CD4-positive, alpha-beta T cell treated with Interleukin-1 beta for 1 hour (primary cell): ENCODE results near the gene USP32.
A peak's percentile ranks its signal among the peaks of the same experiment; 100 is the strongest.
"Not testable (repeated sequence)": the region's sequence is repeated elsewhere in the genome, so short reads cannot be mapped to it uniquely, and the experiment has no call there.

Experiments
- DNase-seq, 2 donors: peaks; one replicate each; pipeline ENCODE4 v3.0.0-alpha.2; 2020 to 2022

The USP32 gene

GRCh38 chr17:60328679-60329078, 63.3 kb downstream of the USP32 start:
- no peak for DNase-seq

- DNase-seq, result no peak
Observed at GRCh38 chr17:60327901-60328273, 64.0 kb downstream of the USP32 start.

GRCh38 chr17:60327134-60327900, 64.6 kb downstream of the USP32 start:
- no peak for DNase-seq

GRCh38 chr17:60326702-60327101, 65.2 kb downstream of the USP32 start:
- DNase-seq, result no peak

- no peak for DNase-seq
Observed at GRCh38 chr17:60325730-60326524, 66.0 kb downstream of the USP32 start.

GRCh38 chr17:60323754-60324153, 68.2 kb downstream of the USP32 start:
- no peak for DNase-seq

- DNase-seq, result no peak
Observed at GRCh38 chr17:60322056-60322387, 69.9 kb downstream of the USP32 start.

- DNase-seq, result no peak
Observed at GRCh38 chr17:60321336-60322055, 70.4 kb downstream of the USP32 start.

GRCh38 chr17:60318830-60319229, 73.1 kb downstream of the USP32 start:
- DNase-seq, result no peak

GRCh38 chr17:60318326-60318725, 73.6 kb downstream of the USP32 start:
- no peak for DNase-seq

- no peak for DNase-seq
Observed at GRCh38 chr17:60315650-60316049, 76.3 kb downstream of the USP32 start.

- not testable (repeated sequence) for DNase-seq
Observed at GRCh38 chr17:60314900-60315299, 77.0 kb downstream of the USP32 start.

GRCh38 chr17:60314423-60314822, 77.5 kb downstream of the USP32 start:
- DNase-seq, result no peak

GRCh38 chr17:60311936-60312335, 80.0 kb downstream of the USP32 start:
- no peak for DNase-seq

GRCh38 chr17:60311186-60311585, 80.7 kb downstream of the USP32 start:
- no peak for DNase-seq

GRCh38 chr17:60305141-60305540, 86.8 kb downstream of the USP32 start:
- peak; percentile 23 to 41 for DNase-seq

GRCh38 chr17:60304502-60304901, 87.4 kb downstream of the USP32 start:
- no peak for DNase-seq

- DNase-seq, result no peak
Observed at GRCh38 chr17:60303406-60304099, 88.4 kb downstream of the USP32 start.

GRCh38 chr17:60301649-60302048, 90.3 kb downstream of the USP32 start:
- no peak for DNase-seq

- no peak for DNase-seq
Observed at GRCh38 chr17:60300949-60301348, 91.0 kb downstream of the USP32 start.

- no peak for DNase-seq
Observed at GRCh38 chr17:60300011-60300410, 91.9 kb downstream of the USP32 start.

GRCh38 chr17:60297760-60298401, 94.1 kb downstream of the USP32 start:
- DNase-seq, result no peak

GRCh38 chr17:60296177-60296576, 95.8 kb downstream of the USP32 start:
- DNase-seq, result no peak
